Endometrial microvascular endothelial cells (primary cell): Measurements from ENCODE around the gene ENGASE. TPM values are rescaled to one million over a fixed set of nuclear protein-coding genes. Genes with fewer than 3 reads are reported as not detected.

Experiments used
- in situ Hi-C: cut with HindIII; loops from 2 replicates; pipeline ENCODE4 v1.10.0; 2017; ENCODE audit warnings: low sequenced_read_pairs, low pct_unique_long_range_greater_than_20kb; ENCODE audit errors: inconsistent ontology term
- total RNA-seq: library from RNA; depleted of rRNA; stranded (reverse); fragments of >200 nt; gene quantifications from one replicate; pipeline ENCODE4 v1.2.3, GENCODE V29; 2015; ENCODE audit errors: inconsistent ontology term

ENGASE gene
- total RNA-seq, 1 donor from 2014 or later: 6.5 TPM

DNA sequence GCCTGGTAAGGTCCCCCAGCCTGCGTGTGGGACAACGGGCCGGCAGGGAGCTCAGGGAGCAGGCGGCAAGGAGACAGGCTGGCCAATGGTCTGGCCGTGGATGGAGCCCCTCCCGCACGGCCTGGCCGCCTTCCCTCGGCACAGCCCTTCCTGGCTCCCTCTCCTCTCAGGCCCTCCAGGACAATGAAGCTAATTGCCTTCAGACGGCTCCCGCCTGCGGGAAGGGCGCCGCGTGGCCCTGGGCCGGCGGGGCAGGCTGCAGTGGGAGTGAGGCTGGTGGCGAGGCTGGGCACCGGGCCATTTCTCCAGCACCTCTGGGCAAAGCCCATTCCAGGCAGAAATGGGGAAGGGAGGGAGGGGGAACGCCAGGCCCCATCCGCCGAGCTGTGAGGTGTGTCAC lies 50.9 kb downstream of the ENGASE start:
- in situ Hi-C loops: no loop called here

DNA sequence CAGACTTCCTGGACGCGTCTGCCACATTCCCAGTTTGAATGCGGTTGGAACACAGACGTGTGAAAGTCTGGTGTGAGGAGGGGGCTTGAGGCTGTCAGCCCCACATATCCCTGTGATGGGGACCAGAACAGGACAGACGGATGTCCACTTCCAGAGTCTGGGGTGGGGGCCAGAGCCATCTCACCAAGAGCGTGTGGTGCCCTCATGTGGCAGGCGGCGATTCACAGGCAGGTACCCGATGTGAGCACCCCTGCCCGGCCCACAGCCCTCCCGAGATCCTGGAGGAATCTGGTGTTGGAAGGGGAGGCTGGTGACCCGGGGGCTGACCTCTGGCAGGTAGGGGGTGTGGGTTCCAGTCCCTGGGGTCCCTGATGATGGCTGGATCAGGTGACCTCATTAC lies 51.5 kb downstream of the ENGASE start:
- in situ Hi-C loops: no loop called here

DNA sequence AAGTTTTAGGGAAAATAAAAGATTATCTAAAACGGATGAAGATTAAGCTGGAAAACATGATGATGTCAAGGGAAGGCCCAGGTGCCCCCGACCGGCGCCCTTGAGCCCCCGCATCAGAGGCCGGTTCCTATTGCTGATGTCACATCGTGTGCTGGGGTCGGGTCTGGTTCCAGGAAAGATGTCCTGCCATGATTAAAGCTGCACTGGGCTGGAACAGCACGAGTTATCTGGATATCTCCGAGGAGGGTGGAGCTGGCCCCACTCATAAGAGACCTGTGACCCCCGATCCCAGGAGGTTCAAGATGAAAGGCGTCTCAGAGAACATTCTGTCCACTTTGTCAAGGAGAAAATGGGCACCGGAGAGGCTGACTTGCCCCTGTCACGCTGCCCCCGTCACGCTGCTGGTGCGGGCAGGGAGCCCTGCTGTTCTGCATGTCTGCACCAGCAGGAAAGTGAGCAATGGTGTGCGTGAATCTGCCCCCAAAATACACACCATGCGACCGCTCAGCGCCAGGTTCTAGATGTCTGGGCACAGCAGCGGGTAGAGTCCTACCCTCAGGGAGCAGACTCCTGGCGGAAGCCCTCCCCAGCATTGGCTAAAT lies 53.0 kb downstream of the ENGASE start:
- in situ Hi-C loops: no loop called here

DNA sequence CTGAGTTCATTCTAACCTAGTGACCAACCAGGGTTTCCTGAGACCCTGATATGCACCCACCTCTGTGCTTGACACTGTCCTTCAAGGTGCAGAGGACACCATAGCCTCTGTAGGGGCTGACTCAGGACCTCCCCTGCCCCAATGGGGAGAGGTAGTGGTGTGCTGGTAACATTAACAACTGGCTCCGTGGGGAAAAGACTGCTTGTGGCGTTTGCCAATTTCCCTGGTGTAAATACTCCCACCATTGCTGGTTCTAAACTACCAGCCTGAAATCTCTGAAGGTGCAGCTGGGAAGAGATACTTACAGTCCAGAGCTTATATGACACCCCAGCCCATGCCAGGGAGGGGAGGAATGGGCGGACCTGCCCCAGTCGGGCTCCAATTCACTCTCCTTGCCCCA lies 54.9 kb downstream of the ENGASE start:
- in situ Hi-C loops: no loop called here

DNA sequence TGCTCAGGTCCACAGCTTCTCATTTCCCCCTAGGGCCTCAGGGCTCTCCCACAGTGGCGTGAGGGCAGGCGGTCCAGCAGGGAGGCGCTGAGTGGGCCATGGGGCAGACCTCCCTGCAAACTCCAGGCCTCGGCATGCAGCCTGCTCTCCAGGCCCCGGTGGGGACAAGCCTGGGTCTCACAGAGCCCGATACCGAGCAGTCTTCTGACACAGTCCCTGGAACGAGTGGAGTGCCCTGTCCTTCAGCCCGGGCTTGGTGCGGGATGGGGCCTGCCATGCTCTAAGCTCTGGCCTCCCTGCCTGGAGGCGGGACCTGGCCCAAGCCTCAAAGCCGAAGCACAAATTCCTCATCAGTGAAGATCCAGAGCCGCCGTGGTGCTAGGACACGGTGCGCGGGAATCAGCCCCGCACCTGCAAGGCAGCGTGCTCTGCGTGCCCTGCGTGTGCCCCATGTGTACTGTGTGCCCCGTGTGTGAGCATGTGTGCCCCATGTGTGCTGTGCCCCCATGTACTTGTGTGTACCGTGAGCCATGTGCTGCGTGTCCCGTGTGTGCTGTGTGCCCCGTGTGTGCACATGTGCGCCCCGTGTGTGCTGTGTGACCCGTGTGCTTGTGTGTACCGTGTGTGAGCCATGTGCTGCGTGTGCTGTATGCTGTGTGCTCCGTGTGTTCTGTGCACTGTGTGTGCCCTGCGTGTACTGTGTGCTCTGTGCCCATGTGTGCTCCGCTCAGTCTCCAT lies 56.1 kb downstream of the ENGASE start:
- in situ Hi-C loops: no loop called here

DNA sequence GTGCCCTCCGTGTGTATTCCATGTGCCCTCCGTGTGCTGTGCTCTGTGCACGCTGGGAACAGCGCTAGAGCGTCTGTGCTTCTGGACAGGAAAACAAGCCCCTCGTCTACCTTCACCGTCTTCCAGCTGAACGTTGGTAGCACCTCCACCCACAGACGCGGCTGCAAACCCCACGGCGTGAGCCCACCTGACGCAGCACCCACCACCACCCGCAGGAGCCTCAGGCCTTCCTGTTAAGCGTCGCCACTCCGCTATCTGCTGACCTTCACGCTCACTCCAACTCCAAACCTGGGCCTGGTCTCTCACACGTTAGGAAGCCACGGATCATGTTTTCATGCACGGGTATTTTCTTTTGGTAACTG lies 56.6 kb downstream of the ENGASE start:
- in situ Hi-C loops: no loop called here

DNA sequence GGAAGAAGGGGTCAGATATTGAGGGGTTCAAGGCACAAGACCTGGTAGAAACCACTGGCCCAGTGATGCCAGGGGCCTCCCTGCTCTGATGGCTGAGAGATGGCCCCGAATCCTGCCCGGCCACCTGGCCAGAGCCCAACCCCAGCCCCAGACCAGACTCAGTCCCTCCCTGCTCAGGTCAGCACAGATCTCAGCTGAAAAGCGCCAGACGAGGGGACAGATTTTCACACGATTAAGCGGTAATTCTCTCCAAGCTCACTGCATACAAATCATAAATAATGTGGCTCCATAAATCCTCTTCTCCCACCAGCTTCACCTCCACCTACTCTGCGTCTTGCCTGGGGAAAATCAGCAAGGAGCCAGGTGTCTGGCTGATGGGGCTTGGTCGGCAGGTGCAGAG lies 57.1 kb downstream of the ENGASE start:
- in situ Hi-C loops: no loop called here

DNA sequence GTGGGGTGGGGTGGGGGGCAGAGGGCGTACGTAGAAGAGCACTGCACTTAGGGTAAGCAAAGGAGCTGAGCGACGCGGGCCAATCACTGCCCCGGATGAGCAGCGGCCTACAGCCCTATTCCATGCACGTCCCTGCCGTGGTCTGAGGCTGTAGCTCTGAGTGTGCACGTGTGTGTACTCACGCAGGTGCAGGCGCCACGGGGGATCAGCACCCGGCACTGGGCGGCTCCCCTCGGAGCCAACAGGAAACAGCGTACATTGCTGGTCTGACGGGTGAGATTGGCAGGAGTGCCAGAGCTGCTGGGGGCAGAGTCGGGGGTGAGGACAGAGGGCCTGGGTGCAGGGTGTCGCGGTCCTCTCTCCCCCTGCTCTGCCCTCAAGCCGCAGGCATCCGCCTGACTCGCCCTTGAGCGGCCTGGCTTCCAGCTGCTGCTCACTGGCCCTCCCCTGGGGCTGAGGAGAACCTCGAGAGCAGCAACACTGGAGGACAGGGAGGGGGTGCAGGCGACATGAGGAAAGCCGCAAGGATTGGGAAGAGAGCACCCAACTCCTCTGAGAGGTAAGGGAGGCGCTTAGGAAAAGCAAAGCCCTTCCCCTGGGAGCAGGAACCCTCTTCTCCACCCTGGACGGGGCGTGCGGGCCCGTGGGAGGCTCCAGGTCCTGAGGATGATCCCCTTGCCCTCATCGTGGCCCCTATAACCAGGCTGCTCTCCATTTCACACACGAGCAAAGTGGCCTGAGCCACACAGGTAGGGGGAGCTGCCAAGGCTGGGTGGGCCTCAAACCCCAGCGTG lies 57.8 kb downstream of the ENGASE start:
- in situ Hi-C loops: no loop called here

DNA sequence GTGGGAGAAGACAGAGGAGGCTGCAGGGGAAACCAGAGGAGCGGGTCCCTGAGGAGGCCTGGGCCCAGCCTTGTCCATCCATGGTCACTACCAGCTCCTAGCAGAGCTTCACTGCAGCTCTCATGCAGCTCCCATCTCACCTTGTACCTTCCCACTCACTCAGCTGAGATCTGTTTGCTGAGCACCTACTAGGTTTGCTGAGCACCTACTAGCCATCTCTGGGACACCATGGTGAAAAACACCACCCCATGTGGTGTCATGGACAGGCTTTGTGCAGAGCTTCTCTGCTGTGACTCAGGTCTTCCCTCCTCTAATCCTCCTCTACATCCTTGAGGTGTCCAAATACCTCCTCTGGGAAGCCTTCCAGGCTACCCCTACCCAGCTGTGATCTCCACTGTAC lies 58.6 kb downstream of the ENGASE start:
- in situ Hi-C loops: no loop called here

DNA sequence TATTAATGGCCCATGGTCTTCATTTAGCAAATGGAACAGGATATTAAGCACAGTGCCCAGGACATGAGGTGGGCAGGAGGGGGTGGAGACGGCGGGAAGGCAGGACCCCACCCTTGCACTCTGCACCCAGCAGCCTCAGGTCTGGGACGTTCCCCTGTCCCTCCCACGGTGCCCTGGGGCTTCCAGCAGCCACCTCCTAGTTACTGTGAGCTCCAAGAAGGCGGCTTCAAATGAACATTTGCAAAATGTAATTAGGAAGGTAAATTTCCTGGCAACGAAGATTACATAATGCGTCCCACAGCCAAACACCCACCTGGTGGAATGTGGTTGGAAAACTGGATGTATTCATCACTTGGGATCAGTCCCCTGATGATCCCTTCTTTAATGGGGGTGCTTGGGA lies 59.4 kb downstream of the ENGASE start:
- in situ Hi-C loops: no loop called here

DNA sequence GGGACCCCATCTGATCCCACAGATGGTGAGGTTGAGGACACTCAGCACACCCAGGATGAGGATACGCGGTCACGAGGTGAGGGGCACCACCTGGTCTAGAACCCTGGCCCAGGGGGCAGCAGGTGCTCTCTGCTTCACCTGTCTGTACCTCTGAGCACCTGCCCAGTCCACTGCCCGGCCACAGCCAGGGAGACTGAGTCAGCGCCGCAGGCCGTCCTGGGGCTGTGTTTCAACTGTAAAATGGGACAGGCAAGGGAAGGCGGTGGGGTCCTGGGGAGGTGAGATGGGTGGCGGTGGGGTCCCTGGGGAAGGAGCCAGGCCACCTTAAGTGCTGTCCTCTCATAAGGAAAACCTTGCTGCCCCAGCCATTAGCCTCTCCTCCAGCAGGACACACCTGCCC lies 60.4 kb downstream of the ENGASE start:
- in situ Hi-C loops: no loop called here

DNA sequence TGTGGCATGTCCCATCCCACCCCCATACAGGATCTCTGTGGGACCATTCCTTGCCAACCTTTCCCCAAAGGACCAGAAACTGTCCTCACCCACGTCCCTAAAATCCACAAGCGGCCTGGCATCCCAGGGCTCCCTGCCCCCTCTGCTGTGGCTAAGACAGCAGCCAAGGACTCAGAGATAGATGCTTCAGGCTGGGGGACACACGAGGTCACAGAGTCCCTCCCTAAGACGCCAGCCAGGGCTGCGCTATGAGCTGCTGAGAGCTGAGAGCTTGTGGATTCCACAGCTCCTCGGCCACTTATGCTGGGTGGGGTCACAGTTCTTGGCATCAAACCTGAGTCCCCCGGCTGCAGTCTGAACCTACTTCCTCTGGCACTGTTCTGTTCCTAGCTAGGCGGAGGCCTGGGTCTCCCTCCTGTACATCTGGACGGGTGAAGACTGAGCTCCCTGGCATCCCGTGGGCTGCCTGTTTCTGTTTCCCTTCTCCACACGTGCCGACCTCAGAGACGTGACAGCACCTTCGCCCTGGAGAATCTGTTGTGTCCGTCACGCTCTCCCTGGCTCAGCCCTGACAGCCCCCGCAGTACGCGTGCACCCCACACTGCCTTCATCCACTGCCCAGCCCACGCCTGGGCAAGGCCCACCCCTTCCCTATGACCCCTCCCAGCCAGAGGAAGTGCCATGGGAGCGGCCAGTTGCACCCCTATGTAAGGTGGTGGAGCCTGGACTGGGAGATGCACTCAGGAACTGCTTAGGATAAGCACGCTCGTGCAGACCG lies 61.2 kb downstream of the ENGASE start:
- in situ Hi-C loops: no loop called here

Other genes with a start within 250 kb of the ENGASE start
- 38.4 TPM for gene USP36, start 234.0 kb upstream of the ENGASE start, total RNA-seq
- 0.19 TPM for gene CEP295NL, start 171.6 kb upstream of the ENGASE start, total RNA-seq
- 104 TPM for gene TIMP2, start 149.4 kb upstream of the ENGASE start, total RNA-seq
- gene LGALS3BP, start 94.9 kb upstream of the ENGASE start, total RNA-seq: 44.9 TPM
- 89.3 TPM for gene CANT1, start 65.1 kb upstream of the ENGASE start, total RNA-seq
- gene C1QTNF1, start 50.7 kb upstream of the ENGASE start, total RNA-seq: 3.9 TPM